Esophagus muscularis mucosa (tissue), 4 donors: ENCODE data around the gene ABCC8. TPM values are rescaled to one million over a fixed set of nuclear protein-coding genes. Genes with fewer than 3 reads are reported as not detected.

ENCODE experiments used
- DNase-seq: peaks from one replicate; pipeline ENCODE4 v3.0.0-alpha.2; 2017; ENCODE audit errors: extremely low spot score
- H3K27ac ChIP-seq, 4 donors: fragments of 200-600 bp; sonication (generic); replicated peaks in 1 of 4; 1 replicate in 3 of 4; 2 replicates in 1 of 4; pipeline ENCODE4 v1.5.1; 2016 to 2019; ENCODE audit warnings: mild to moderate bottlenecking in 1 of 4
- H3K27me3 ChIP-seq, 4 donors: fragments of 200-600 bp; sonication (generic); one replicate each; pipeline versions ENCODE4 v1.5.1 to v1.6.0; 2016 to 2019
- H3K36me3 ChIP-seq, 4 donors: fragments of 200-600 bp; sonication (generic); one replicate each; pipeline ENCODE4 v1.5.1; 2016 to 2019
- H3K4me1 ChIP-seq, 4 donors: fragments of 200-600 bp; sonication (generic); one replicate each; pipeline ENCODE4 v1.5.1; 2016 to 2019
- H3K4me3 ChIP-seq, 4 donors: fragments of 200-600 bp; sonication (generic); 1 replicate in 2 of 4; 2 replicates in 2 of 4; pipeline ENCODE4 v1.5.1; 2016 to 2019; ENCODE audit warnings: mild to moderate bottlenecking in 4 of 4, moderate library complexity in 1 of 4
- H3K9me3 ChIP-seq, 4 donors: fragments of 200-600 bp; sonication (generic); 1 replicate in 3 of 4; 2 replicates in 1 of 4; pipeline ENCODE4 v1.5.1; 2016 to 2019
- EP300 ChIP-seq: sonication (generic); formaldehyde crosslinking; IDR thresholded peaks from one replicate; pipeline ENCODE4 v1.6.1; 2017; ENCODE audit warnings: antibody characterized with exemption
- POLR2A ChIP-seq: fragments of 450-650 bp; IDR thresholded peaks from one replicate; pipeline ENCODE4 v1.6.1; 2017; ENCODE audit warnings: antibody characterized with exemption, moderate library complexity, mild to moderate bottlenecking, low read depth
- POLR2AphosphoS5 ChIP-seq, 2 donors: sonication (generic); formaldehyde crosslinking; IDR thresholded peaks; one replicate each; pipeline ENCODE4 v1.6.1; 2017; ENCODE audit warnings: antibody characterized with exemption in 2 of 2
- WGBS: methylation state at CpG from one replicate; pipeline ENCODE4 v1.1.5; 2018; 5-methylcytosine and 5-hydroxymethylcytosine counted together
- intact Hi-C: fragments of 100-400 bp; cut with DNase I; formaldehyde crosslinking; loops from one replicate; pipeline ENCODE4 v1.15.1; 2023
- total RNA-seq, 4 donors: library from RNA; depleted of rRNA; stranded (reverse); fragments of >200 nt; gene quantifications; one replicate each; pipeline versions ENCODE4 v1.1.0 to v1.2.1, GENCODE V29; 2016
- TF ChIP-seq, protein P1 (sequence below), 3 experiments: fragments of 200-600 bp in 2 of 3; fragments of 450-650 bp in 1 of 3; sonication (generic) in 2 of 3; IDR thresholded peaks; one replicate each; pipeline ENCODE4 v1.5.1; 2017 to 2019; ENCODE audit warnings: antibody characterized with exemption in 3 of 3, mild to moderate bottlenecking in 2 of 3, moderate library complexity in 1 of 3

The ABCC8 gene
- total RNA-seq, 4 donors from 2014 or later: 0.63 to 2.5 (median 1.7) TPM

- H3K36me3 ChIP-seq: no peaks in the 10 kb centered on the region
- no peaks in the 10 kb centered on the region for H3K4me1 ChIP-seq
- no peak for TF ChIP-seq EP300
- TF ChIP-seq POLR2AphosphoS5 (IDR thresholded peaks at IDR 0.05): no peak
- no peak for TF ChIP-seq POLR2A
- TF ChIP-seq, protein P1, sequence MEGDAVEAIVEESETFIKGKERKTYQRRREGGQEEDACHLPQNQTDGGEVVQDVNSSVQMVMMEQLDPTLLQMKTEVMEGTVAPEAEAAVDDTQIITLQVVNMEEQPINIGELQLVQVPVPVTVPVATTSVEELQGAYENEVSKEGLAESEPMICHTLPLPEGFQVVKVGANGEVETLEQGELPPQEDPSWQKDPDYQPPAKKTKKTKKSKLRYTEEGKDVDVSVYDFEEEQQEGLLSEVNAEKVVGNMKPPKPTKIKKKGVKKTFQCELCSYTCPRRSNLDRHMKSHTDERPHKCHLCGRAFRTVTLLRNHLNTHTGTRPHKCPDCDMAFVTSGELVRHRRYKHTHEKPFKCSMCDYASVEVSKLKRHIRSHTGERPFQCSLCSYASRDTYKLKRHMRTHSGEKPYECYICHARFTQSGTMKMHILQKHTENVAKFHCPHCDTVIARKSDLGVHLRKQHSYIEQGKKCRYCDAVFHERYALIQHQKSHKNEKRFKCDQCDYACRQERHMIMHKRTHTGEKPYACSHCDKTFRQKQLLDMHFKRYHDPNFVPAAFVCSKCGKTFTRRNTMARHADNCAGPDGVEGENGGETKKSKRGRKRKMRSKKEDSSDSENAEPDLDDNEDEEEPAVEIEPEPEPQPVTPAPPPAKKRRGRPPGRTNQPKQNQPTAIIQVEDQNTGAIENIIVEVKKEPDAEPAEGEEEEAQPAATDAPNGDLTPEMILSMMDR (IDR thresholded peaks at IDR 0.05): no peak
- no peaks in the 10 kb centered on the region for H3K9me3 ChIP-seq
- intact Hi-C loops: no loop called here
- peaks cover 0 to 11% (median 0%) of the 10 kb centered on the region in 4 donors for H3K27me3 ChIP-seq
- H3K27ac ChIP-seq: no peak overlapping the region
- H3K4me3 ChIP-seq: no peak overlapping the region
- WGBS: 68% methylated on average over 11 of the region's 11 CpGs
- no peak for DNase-seq
Observed at GRCh38 chr11:17463546-17464174, 13.0 kb downstream of the ABCC8 start.

DNA sequence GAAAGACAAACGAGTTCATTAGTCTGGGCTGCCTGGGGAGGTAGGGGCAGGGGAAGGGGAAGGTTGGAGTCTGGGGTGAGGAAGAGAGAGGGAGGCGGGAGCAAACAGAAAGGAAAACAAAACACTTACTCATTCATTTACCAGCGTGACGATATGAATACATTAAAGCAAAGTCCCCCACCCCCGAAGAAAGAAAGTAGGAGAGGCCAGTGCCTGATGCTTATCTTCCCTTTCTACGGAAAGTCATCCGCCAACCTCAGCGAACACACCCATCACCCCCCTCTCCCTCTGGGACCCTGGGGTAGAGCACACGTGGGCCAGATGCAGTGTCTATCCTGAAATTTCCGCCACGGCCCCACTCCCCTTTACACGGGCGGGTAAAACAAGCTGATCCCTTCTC, 13.7 kb downstream of the ABCC8 start:
- no peak for DNase-seq
- no peaks in the 10 kb centered on the region for H3K36me3 ChIP-seq
- no peak for TF ChIP-seq POLR2A
- TF ChIP-seq POLR2AphosphoS5 (IDR thresholded peaks at IDR 0.05): no peak
- TF ChIP-seq, protein P1 (IDR thresholded peaks at IDR 0.05): no peak
- TF ChIP-seq EP300: no peak
- H3K27ac ChIP-seq: no peak overlapping the region
- H3K4me3 ChIP-seq: no peak overlapping the region
- H3K27me3 ChIP-seq: peaks cover 0 to 11% (median 0%) of the 10 kb centered on the region in 4 donors
- H3K4me1 ChIP-seq: no peaks in the 10 kb centered on the region
- intact Hi-C loops: no loop called here
- WGBS: 74% methylated on average over 11 of the region's 13 CpGs
- H3K9me3 ChIP-seq: no peaks in the 10 kb centered on the region

DNA sequence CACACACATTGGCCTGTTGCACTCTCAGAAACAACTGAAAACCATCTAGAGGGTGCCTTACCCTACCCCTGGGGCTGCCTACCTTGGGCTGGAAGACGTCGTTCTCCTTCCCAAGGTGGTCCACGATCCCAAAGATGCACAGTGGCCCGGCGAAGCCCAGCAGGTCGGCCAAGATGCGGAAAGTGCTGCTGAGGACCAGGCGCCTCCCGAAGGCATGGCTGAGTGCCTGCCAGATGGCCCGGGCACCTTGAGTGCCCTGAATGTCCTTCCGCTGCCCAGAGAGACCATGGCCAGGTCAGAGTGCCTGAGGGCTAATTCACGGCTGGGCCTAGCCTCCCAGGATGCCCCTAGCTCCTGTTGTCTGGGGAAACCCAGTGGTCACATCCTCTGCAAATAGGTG, 16.2 kb downstream of the ABCC8 start:
- Histone ChIP-seq H3K4me1 (no peaks in the 10 kb centered on the region), H3K36me3 (no peaks in the 10 kb centered on the region), H3K4me3 (no peak overlapping the region), H3K27me3 (peaks cover 0 to 30% (median 0%) of the 10 kb centered on the region in 4 donors), H3K27ac (no peak overlapping the region), H3K9me3 (no peaks in the 10 kb centered on the region)
- WGBS: 78% methylated on average over 2 of the region's 12 CpGs
- no peak for DNase-seq
- TF ChIP-seq EP300: no peak
- TF ChIP-seq, protein P1 (IDR thresholded peaks at IDR 0.05): no peak
- no peak for TF ChIP-seq POLR2A
- TF ChIP-seq POLR2AphosphoS5 (IDR thresholded peaks at IDR 0.05): no peak
- intact Hi-C loops: no loop called here

- H3K36me3 ChIP-seq: no peaks in the 10 kb centered on the region
- intact Hi-C loops: no loop called here
- no peak for DNase-seq
- H3K27ac ChIP-seq: no peak overlapping the region
- no peaks in the 10 kb centered on the region for H3K4me1 ChIP-seq
- H3K4me3 ChIP-seq: no peak overlapping the region
- TF ChIP-seq EP300 (no peak), POLR2A (no peak), POLR2AphosphoS5 (IDR thresholded peaks at IDR 0.05) (no peak)
- TF ChIP-seq, protein P1 (IDR thresholded peaks at IDR 0.05): no peak
- H3K9me3 ChIP-seq: no peaks in the 10 kb centered on the region
- H3K27me3 ChIP-seq: peaks cover 0 to 35% (median 0%) of the 10 kb centered on the region in 4 donors
- WGBS: 59% methylated on average over 9 of the region's 9 CpGs
Observed at GRCh38 chr11:17459236-17459896, 17.3 kb downstream of the ABCC8 start.
